Vagina (tissue), 2 donors: ENCODE results near the gene ISG15.
"Not testable (repeated sequence)": the region's sequence is repeated elsewhere in the genome, so short reads cannot be mapped to it uniquely, and the experiment has no call there.

ENCODE experiments used
- POLR2A ChIP-seq, 2 donors: fragments of 450-650 bp; IDR thresholded peaks; one replicate each; pipeline ENCODE4 v1.6.1; 2017; ENCODE audit warnings: antibody characterized with exemption in 2 of 2, mild to moderate bottlenecking in 2 of 2, moderate library complexity in 2 of 2
- POLR2AphosphoS5 ChIP-seq, 2 donors: sonication (generic); formaldehyde crosslinking; IDR thresholded peaks; one replicate each; pipeline ENCODE4 v1.9.0; 2017; ENCODE audit warnings: antibody characterized with exemption in 2 of 2, mild to moderate bottlenecking in 2 of 2, low read depth in 1 of 2; ENCODE audit not compliant: insufficient read depth in 1 of 2
- TF ChIP-seq, protein P1 (sequence below), 3 experiments: fragments of 450-650 bp in 2 of 3; fragments of 200-600 bp in 1 of 3; sonication (generic) in 1 of 3; IDR thresholded peaks; one replicate each; pipeline ENCODE4 v1.5.1; 2017 to 2019; ENCODE audit warnings: antibody characterized with exemption in 3 of 3, mild to moderate bottlenecking in 2 of 3, moderate library complexity in 2 of 3

DNA sequence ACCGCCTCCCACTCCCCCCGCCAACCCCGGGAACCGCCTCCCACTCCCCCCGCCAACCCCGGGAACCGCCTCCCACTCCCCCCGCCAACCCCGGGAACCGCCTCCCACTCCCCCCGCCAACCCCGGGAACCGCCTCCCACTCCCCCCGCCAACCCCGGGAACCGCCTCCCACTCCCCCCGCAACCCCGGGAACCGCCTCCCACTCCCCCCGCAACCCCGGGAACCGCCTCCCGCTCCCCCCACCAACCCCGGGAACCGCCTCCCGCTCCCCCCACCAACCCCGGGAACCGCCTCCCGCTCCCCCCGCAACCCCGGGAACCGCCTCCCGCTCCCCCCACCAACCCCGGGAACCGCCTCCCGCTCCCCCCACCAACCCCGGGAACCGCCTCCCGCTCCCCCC, 36.5 kb upstream of the ISG15 start:
- TF ChIP-seq, protein P1, sequence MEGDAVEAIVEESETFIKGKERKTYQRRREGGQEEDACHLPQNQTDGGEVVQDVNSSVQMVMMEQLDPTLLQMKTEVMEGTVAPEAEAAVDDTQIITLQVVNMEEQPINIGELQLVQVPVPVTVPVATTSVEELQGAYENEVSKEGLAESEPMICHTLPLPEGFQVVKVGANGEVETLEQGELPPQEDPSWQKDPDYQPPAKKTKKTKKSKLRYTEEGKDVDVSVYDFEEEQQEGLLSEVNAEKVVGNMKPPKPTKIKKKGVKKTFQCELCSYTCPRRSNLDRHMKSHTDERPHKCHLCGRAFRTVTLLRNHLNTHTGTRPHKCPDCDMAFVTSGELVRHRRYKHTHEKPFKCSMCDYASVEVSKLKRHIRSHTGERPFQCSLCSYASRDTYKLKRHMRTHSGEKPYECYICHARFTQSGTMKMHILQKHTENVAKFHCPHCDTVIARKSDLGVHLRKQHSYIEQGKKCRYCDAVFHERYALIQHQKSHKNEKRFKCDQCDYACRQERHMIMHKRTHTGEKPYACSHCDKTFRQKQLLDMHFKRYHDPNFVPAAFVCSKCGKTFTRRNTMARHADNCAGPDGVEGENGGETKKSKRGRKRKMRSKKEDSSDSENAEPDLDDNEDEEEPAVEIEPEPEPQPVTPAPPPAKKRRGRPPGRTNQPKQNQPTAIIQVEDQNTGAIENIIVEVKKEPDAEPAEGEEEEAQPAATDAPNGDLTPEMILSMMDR (IDR thresholded peaks at IDR 0.05) = not testable (repeated sequence)
- not testable (repeated sequence) for TF ChIP-seq POLR2A (IDR thresholded peaks at IDR 0.05); POLR2AphosphoS5 (IDR thresholded peaks at IDR 0.05; ENCODE audit: insufficient read depth in 1 of 2, low read depth in 1 of 2)
